Coronary artery (tissue), 2 donors: ENCODE results near the gene SCN3A.

Experiments used
- DNase-seq: peaks from one replicate; pipeline ENCODE4 v3.0.0-alpha.2; 2017; ENCODE audit warnings: low spot score
- H3K27ac ChIP-seq, 2 donors: fragments of 200-600 bp; sonication (generic); one replicate each; pipeline ENCODE4 v1.5.1; 2016 to 2019
- H3K4me3 ChIP-seq: fragments of 200-600 bp; sonication (generic); 2 replicates; pipeline ENCODE4 v1.5.1; 2016; ENCODE audit warnings: mild to moderate bottlenecking, moderate library complexity
- CTCF ChIP-seq: fragments of 200-600 bp; sonication (generic); IDR thresholded peaks from one replicate; pipeline ENCODE4 v1.5.1; 2019; ENCODE audit warnings: antibody characterized with exemption

Gene SCN3A

GRCh38 chr2:165214093-165214492, 10.2 kb upstream of the SCN3A start:
- DNase-seq = no peak
- Histone ChIP-seq H3K27ac (no peak overlapping the region), H3K4me3 (no peak overlapping the region)
- TF ChIP-seq CTCF = no peak

DNA sequence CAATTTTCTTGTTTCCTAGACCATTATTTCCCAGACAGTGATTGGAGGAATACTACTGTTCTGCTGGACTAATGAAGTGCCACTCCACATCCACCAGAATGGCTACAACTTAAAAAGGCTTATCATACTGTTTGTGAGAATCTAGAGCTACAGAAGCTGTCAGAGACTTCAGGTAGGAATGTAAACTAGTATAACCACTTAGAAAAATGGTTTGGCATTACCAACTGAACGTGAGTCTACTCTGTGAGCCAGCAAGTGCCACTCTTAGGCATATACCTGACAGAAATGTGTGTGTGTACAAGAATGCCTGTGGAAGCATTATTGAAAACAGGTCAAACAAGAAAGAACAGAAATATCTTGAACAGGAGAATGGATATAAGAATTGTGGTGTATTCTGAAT, 4.2 kb upstream of the SCN3A start:
- Histone ChIP-seq H3K27ac (no peak overlapping the region), H3K4me3 (no peak overlapping the region)
- no peak for TF ChIP-seq CTCF
- DNase-seq = no peak

GRCh38 chr2:165205865-165206264, 2.0 kb upstream of the SCN3A start:
- no peak for DNase-seq
- H3K27ac ChIP-seq = no peak overlapping the region
- no peak for TF ChIP-seq CTCF
- no peak overlapping the region for H3K4me3 ChIP-seq

DNA sequence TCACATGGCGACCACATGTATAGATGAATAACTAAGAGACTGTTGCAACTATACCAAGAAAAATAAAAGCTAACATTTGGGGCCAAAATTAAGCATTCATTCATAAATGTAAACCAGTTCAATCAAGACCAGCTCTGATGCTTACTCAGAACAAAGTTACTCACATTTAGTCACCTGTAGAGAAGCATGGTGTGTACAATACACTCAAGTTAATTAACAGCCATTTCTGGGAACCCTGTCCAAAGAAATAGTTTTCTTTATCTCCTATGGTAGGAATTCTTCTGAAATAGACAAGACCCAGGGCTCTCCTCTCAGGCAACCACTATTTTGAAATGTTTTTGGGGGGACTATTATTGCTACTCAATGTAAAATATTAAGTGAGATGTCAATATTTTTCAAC, 1.6 kb downstream of the SCN3A start:
- no peak for TF ChIP-seq CTCF
- no peak for DNase-seq
- no peak overlapping the region for H3K4me3 ChIP-seq
- no peak overlapping the region for H3K27ac ChIP-seq

GRCh38 chr2:165198181-165198580, 5.7 kb downstream of the SCN3A start:
- Histone ChIP-seq H3K27ac (peak overlapping the region in 1 of 2 donors; percentile 51), H3K4me3 (no peak overlapping the region)
- no peak for TF ChIP-seq CTCF
- no peak for DNase-seq

DNA sequence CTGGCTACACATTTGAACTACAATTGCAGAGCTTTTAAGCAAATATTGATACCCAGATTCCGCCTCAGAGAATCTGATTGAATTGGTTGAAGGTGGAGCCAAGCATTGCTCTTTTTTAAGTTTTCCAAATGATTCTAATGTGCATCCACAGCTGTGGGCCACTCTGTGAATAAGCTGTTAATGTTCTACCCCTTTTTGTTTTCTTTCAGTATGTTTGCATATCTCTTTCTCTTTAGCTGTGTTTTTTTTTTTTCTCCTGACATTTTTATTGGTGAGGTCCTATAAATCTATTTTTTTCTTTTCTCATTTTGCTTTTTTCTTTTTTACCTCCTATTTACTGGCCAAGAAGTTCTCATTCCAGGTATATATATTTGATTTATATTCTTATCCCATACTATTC, 6.5 kb downstream of the SCN3A start:
- no peak for TF ChIP-seq CTCF
- Histone ChIP-seq H3K4me3 (no peak overlapping the region), H3K27ac (no peak overlapping the region)
- no peak for DNase-seq

GRCh38 chr2:165196411-165196810, 7.4 kb downstream of the SCN3A start:
- H3K27ac ChIP-seq = no peak overlapping the region
- DNase-seq = no peak
- no peak for TF ChIP-seq CTCF

More at GRCh38 chr2:165196411-165196810, 7.4 kb downstream of the SCN3A start:
- H3K4me3 ChIP-seq = no peak overlapping the region
